Epithelial cell of esophagus (primary cell): ENCODE results near the gene MLX.

Experiments used
- DNase-seq: peaks from one replicate; pipeline ENCODE4 v3.0.0; 2010; ENCODE audit warnings: low read depth
- H3K4me3 ChIP-seq: 2 replicates; pipeline ENCODE4 v1.5.1; 2011; ENCODE audit warnings: mild to moderate bottlenecking, low read length, control low read depth
- TF ChIP-seq, protein P1 (sequence below): IDR thresholded peaks from 2 replicates; pipeline ENCODE4 v1.5.1; 2011; ENCODE audit warnings: low read depth, mild to moderate bottlenecking, low read length, control low read depth, inconsistent platforms; ENCODE audit not compliant: insufficient read depth; ENCODE audit errors: missing control alignments

MLX gene

DNA sequence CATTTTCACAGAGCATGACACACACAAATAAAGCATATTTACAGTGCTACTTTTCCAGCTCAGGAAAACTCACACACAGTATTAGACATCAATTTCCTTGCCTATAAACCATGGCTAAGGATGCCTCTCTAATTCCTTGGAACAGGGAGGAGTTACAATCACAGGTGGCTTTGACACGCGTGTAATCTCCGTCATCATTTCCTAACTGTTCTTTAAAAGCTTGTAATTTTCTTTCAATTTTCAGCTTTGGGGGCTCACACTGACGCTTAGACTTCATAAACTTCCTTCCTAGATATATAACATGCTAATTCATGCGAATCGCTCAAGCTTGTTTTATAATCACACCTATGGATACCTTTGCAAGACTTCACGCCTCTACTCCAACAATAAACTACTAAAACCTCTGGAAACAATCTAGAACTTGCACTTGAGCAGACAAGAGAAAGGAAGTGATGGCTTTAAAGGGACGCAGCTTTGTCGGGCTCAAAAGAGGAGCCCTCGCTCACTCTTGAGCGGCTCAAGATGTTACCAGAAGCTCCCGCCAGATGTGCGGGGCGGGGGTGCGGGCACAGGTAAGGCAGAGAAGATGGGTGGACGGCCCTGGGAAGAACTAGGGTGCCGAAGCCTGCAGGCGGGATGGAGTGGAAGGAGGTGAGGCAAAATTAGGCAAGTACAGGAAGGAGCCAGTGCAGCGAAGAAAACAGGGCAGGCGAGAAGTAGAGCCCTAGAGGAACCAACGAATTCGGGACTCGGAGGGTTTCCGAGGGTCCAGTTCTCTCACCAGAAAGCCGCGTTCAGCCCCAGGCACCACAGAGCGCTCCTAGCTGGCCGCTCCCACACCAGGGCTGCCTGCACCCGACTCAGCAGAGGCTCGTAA is 41.6 kb downstream of the MLX start:
- DNase-seq = peak; percentile 11
- H3K4me3 ChIP-seq = peak overlapping the region; percentile 99
- TF ChIP-seq, protein P1, sequence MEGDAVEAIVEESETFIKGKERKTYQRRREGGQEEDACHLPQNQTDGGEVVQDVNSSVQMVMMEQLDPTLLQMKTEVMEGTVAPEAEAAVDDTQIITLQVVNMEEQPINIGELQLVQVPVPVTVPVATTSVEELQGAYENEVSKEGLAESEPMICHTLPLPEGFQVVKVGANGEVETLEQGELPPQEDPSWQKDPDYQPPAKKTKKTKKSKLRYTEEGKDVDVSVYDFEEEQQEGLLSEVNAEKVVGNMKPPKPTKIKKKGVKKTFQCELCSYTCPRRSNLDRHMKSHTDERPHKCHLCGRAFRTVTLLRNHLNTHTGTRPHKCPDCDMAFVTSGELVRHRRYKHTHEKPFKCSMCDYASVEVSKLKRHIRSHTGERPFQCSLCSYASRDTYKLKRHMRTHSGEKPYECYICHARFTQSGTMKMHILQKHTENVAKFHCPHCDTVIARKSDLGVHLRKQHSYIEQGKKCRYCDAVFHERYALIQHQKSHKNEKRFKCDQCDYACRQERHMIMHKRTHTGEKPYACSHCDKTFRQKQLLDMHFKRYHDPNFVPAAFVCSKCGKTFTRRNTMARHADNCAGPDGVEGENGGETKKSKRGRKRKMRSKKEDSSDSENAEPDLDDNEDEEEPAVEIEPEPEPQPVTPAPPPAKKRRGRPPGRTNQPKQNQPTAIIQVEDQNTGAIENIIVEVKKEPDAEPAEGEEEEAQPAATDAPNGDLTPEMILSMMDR = no peak

- TF ChIP-seq, protein P1 = peak; percentile 54
- peak; percentile 99 for DNase-seq
- peak within 1 kb of the TSS; percentile 99 for H3K4me3 ChIP-seq
These were observed 42.4 kb downstream of the MLX start, which contains the start of the genes RETREG3 and TUBG1 for GRCh38 chr17:42609182-42609813. Gene RETREG3, minus strand, starts transcription at chr17:42609374. Its CDS starts 50 bp downstream, at chr17:42609324. Gene TUBG1, plus strand, starts transcription at chr17:42609683. Its CDS starts 55 bp downstream, at chr17:42609738.

GRCh38 chr17:42609814-42610801 is 43.2 kb downstream of the MLX start:
- peak; percentile 26 for DNase-seq
- H3K4me3 ChIP-seq = peak overlapping the region; percentile 81

GRCh38 chr17:42612013-42612412 is 45.1 kb downstream of the MLX start:
- no peak for DNase-seq
- H3K4me3 ChIP-seq = no peak overlapping the region
- TF ChIP-seq, protein P1 = no peak

DNA sequence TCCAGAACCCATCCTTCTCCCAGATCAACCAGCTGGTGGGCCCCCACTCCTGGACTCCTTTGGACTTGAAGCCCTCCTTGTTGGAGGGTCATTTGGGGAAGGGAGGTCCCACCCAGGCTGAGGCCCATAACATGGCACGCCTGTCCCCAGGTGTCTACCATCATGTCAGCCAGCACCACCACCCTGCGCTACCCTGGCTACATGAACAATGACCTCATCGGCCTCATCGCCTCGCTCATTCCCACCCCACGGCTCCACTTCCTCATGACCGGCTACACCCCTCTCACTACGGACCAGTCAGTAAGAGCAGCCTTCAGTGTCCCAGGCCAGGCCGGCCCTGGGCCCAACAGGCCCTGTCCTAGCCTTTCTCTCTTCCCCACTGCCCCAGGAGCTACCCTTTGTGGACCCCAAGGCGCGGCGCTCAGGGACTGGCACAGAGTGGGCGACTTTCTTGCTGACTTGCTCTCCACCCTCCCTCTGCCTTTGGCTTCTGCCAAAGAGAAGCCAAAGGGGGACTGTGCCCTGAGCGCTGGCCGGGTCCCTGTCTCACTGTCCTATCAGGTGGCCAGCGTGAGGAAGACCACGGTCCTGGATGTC is 46.9 kb downstream of the MLX start:
- DNase-seq = no peak
- TF ChIP-seq, protein P1 = no peak
- no peak overlapping the region for H3K4me3 ChIP-seq

GRCh38 chr17:42617956-42618431 is 51.1 kb downstream of the MLX start:
- TF ChIP-seq, protein P1 = no peak
- H3K4me3 ChIP-seq = no peak overlapping the region
- no peak for DNase-seq
